CMK (cell line): ENCODE results near the gene RBCK1.

ENCODE experiments used
- DNase-seq: peaks from one replicate; pipeline ENCODE4 v3.0.0-alpha.2; 2010; ENCODE audit warnings: low read depth

RBCK1 gene

GRCh38 chr20:418858-419365, 10.8 kb downstream of the RBCK1 start:
- DNase-seq, result no peak

- DNase-seq, result no peak
These were observed 11.6 kb downstream of the RBCK1 start for GRCh38 chr20:419556-420165.

- DNase-seq, result no peak
These were observed 12.1 kb downstream of the RBCK1 start for GRCh38 chr20:420166-420620.

- peak; percentile 31 for DNase-seq
These were observed 12.8 kb downstream of the RBCK1 start for GRCh38 chr20:420721-421574.

GRCh38 chr20:421685-422250, 13.7 kb downstream of the RBCK1 start:
- no peak for DNase-seq

GRCh38 chr20:426566-426965, 18.5 kb downstream of the RBCK1 start:
- DNase-seq, result no peak

GRCh38 chr20:427401-427800, 19.3 kb downstream of the RBCK1 start:
- no peak for DNase-seq

- no peak for DNase-seq
These were observed 20.0 kb downstream of the RBCK1 start for GRCh38 chr20:427849-428657.

GRCh38 chr20:428658-429200, 20.6 kb downstream of the RBCK1 start:
- no peak for DNase-seq

GRCh38 chr20:430091-430999, 22.2 kb downstream of the RBCK1 start:
- DNase-seq, result no peak

GRCh38 chr20:431012-431904, 23.2 kb downstream of the RBCK1 start:
- peak; percentile 67 for DNase-seq

GRCh38 chr20:432208-432607, 24.1 kb downstream of the RBCK1 start:
- DNase-seq, result no peak

- DNase-seq, result no peak
These were observed 24.7 kb downstream of the RBCK1 start for GRCh38 chr20:432677-433299.

GRCh38 chr20:433300-433975, 25.3 kb downstream of the RBCK1 start:
- no peak for DNase-seq

GRCh38 chr20:434221-434620, 26.1 kb downstream of the RBCK1 start:
- DNase-seq, result no peak

- DNase-seq, result no peak
These were observed 26.7 kb downstream of the RBCK1 start for GRCh38 chr20:434661-435419.

GRCh38 chr20:435558-435957, 27.5 kb downstream of the RBCK1 start:
- DNase-seq, result no peak

- no peak for DNase-seq
These were observed 28.4 kb downstream of the RBCK1 start for GRCh38 chr20:436476-436875.
